Neutrophil (primary cell): Measurements from ENCODE around the gene SPNS3.

Source experiments
- H3K27ac ChIP-seq: fragments of 200-600 bp; sonication (generic); 2 replicates; pipeline ENCODE4 v1.5.1; 2016; ENCODE audit warnings: mild to moderate bottlenecking, moderate library complexity
- H3K27me3 ChIP-seq: fragments of 200-600 bp; sonication (generic); 2 replicates; pipeline ENCODE4 v1.6.0; 2016; ENCODE audit warnings: mild to moderate bottlenecking
- H3K36me3 ChIP-seq: fragments of 200-600 bp; sonication (generic); 2 replicates; pipeline ENCODE4 v1.5.1; 2017
- H3K4me1 ChIP-seq, 2 experiments: fragments of 200-600 bp in 1 of 2; sonication (generic) in 1 of 2; 1 replicate in 1 of 2; 2 replicates in 1 of 2; pipeline versions ENCODE4 v1.5.1 to v1.6.1; 2013 to 2016; ENCODE audit warnings: low read depth in 1 of 2, low read length in 1 of 2, mild to moderate bottlenecking in 1 of 2, moderate library complexity in 1 of 2; ENCODE audit not compliant: control insufficient read depth in 1 of 2, insufficient read depth in 1 of 2
- H3K4me3 ChIP-seq, 2 experiments: fragments of 200-600 bp in 1 of 2; sonication (generic) in 1 of 2; 1 replicate in 1 of 2; 2 replicates in 1 of 2; pipeline ENCODE4 v1.5.1; 2013 to 2016; ENCODE audit warnings: low read depth in 1 of 2, low read length in 1 of 2, mild to moderate bottlenecking in 1 of 2, moderate library complexity in 1 of 2
- H3K9me3 ChIP-seq: fragments of 200-600 bp; sonication (generic); 2 replicates; pipeline ENCODE4 v1.5.1; 2016
- CTCF ChIP-seq: fragments of 200-600 bp; sonication (generic); IDR thresholded peaks from 2 replicates; pipeline ENCODE4 v1.5.1; 2016; ENCODE audit warnings: antibody characterized with exemption

Gene SPNS3

GRCh38 chr17:4469552-4469951 is 35.8 kb downstream of the SPNS3 start:
- H3K9me3 ChIP-seq = no peaks in the 10 kb centered on the region
- TF ChIP-seq CTCF = no peak
- no peak overlapping the region for H3K4me3 ChIP-seq
- H3K27me3 ChIP-seq = no peaks in the 10 kb centered on the region
- H3K4me1 ChIP-seq = no peaks in the 10 kb centered on the region
- no peak overlapping the region for H3K27ac ChIP-seq
- H3K36me3 ChIP-seq = peaks cover 5% of the 10 kb centered on the region

GRCh38 chr17:4472286-4472685 is 38.5 kb downstream of the SPNS3 start:
- Histone ChIP-seq H3K4me3 (no peak overlapping the region), H3K27me3 (no peaks in the 10 kb centered on the region), H3K27ac (no peak overlapping the region), H3K36me3 (peaks cover 6% of the 10 kb centered on the region), H3K4me1 (peaks cover 0 to 3% of the 10 kb centered on the region in 2 experiments), H3K9me3 (no peaks in the 10 kb centered on the region)
- no peak for TF ChIP-seq CTCF

GRCh38 chr17:4474093-4474492 is 40.4 kb downstream of the SPNS3 start:
- H3K4me1 ChIP-seq = peaks cover 0 to 3% of the 10 kb centered on the region in 2 experiments
- peaks cover 6% of the 10 kb centered on the region for H3K36me3 ChIP-seq
- TF ChIP-seq CTCF = no peak
- H3K4me3 ChIP-seq = no peak overlapping the region
- no peaks in the 10 kb centered on the region for H3K27me3 ChIP-seq
- H3K27ac ChIP-seq = no peak overlapping the region
- no peaks in the 10 kb centered on the region for H3K9me3 ChIP-seq

- Histone ChIP-seq H3K4me3 (no peak overlapping the region), H3K27ac (no peak overlapping the region), H3K4me1 (peaks cover 0 to 3% of the 10 kb centered on the region in 2 experiments)
Measured at GRCh38 chr17:4475001-4475400, 41.3 kb downstream of the SPNS3 start.

GRCh38 chr17:4475463-4475862 is 41.7 kb downstream of the SPNS3 start:
- no peak overlapping the region for H3K4me3 ChIP-seq
- TF ChIP-seq CTCF = no peak
- peaks cover 6% of the 10 kb centered on the region for H3K36me3 ChIP-seq
- peaks cover 4 to 8% of the 10 kb centered on the region in 2 experiments for H3K4me1 ChIP-seq
- H3K9me3 ChIP-seq = no peaks in the 10 kb centered on the region
- H3K27me3 ChIP-seq = no peaks in the 10 kb centered on the region
- H3K27ac ChIP-seq = no peak overlapping the region

More at GRCh38 chr17:4475001-4475400, 41.3 kb downstream of the SPNS3 start:
- no peaks in the 10 kb centered on the region for H3K27me3 ChIP-seq
- TF ChIP-seq CTCF = no peak
- peaks cover 6% of the 10 kb centered on the region for H3K36me3 ChIP-seq
- H3K9me3 ChIP-seq = no peaks in the 10 kb centered on the region

GRCh38 chr17:4476017-4476416 is 42.3 kb downstream of the SPNS3 start:
- Histone ChIP-seq H3K9me3 (no peaks in the 10 kb centered on the region), H3K4me1 (peaks cover 9 to 13% of the 10 kb centered on the region in 2 experiments), H3K27me3 (no peaks in the 10 kb centered on the region), H3K27ac (no peak overlapping the region), H3K36me3 (peaks cover 6% of the 10 kb centered on the region), H3K4me3 (no peak overlapping the region)
- TF ChIP-seq CTCF = no peak
